HL-60 (cell line): ENCODE results near the gene BLZF1.

ENCODE experiments used
- CTCF ChIP-seq: IDR thresholded peaks from one replicate; pipeline ENCODE4 v1.5.1; 2011; ENCODE audit warnings: low read length, control low read depth, inconsistent platforms; ENCODE audit not compliant: insufficient read depth
- GABPA ChIP-seq: IDR thresholded peaks from 2 replicates; pipeline ENCODE4 v1.6.1; 2012; ENCODE audit warnings: low read depth
- POLR2AphosphoS5 ChIP-seq: IDR thresholded peaks from 2 replicates; pipeline ENCODE4 v1.6.1; 2012; ENCODE audit warnings: low read depth
- REST ChIP-seq: IDR thresholded peaks from 2 replicates; pipeline ENCODE4 v1.6.1; 2012; ENCODE audit warnings: low read depth; ENCODE audit not compliant: insufficient replicate concordance

DNA sequence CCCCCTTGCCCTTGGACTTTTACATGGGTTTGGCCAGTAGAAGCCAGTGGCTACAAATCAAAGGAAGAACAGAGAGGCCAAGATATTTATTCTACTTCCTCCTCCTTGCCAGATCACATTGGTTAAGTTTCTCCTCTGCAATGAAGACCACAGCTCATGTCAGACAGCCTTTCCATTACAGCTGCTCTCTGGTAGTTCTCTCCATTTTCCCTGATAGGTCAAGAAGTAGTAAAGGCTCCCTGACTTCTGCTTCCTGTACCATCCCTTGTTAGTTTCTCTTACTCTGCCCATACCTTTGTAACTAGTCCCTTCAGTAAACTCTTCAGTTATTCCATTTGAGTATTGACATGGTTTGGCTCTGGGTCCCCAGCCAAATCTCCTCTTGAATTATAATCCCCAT, 28.2 kb upstream of the BLZF1 start:
- TF ChIP-seq POLR2AphosphoS5 (no peak), CTCF (no peak), REST (no peak), GABPA (no peak)
